SW 1271 (cell line): Measurements from ENCODE around the gene RPL3.
A peak's percentile ranks its signal among the peaks of the same experiment; 100 is the strongest.

Experiments
- DNase-seq, 2 experiments: peaks; one replicate each; lab custom pipeline; 2025; lab: John Stamatoyannopoulos, UW

Gene RPL3

DNA sequence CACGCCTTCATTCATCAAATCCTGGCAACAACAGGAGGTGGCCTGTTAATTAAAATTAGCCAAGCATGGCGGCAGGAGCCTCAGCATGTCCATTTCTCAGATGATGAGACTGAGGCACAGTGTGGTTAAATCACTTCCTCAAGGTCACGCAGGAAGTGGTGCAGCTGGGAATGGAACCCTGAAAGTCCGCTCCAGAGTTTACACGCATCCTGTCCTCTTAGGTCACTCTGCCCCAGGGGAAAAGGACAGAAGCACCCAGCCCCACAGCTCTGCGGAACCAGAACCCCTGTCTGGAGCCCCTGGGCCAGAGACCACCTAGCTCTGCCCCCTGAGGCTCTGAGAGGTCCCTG, 19.6 kb downstream of the RPL3 start:
- DNase-seq, result no peak

DNA sequence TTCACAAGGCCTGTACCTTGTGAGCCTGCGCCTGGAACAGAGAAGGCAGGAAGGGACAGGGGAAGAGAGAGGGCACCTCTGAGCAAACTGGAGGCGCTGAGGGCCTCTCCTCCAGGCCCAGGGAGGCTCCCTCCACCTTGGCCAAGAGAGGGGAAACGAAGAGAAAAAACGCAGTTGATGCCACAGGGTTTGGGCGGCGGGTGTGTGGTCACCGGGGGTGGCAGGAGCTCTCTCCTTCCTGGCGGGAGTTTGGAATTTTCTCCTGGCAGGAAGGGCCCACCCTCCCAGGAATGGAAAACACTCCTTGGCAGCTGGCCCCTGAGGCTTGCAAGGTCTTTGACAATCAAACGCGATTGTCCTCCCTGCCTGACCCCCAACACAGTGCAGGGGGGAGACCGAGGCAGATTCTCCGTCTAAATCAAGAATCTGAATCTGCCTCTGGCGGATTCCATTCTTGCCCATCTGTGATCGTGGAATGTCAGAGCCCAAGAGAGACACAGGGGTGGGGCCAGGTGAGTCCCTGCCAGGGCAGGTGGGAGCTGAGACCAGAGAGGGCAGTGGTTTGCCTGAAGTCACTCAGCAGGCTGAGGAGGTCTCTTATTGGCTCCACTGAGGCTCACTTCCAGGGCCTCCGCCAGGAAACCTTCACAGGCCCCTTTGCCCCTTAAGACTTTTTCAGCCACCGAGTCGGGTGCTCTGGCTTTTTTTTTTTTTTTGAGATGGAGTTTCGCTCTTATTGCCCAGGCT, 21.0 kb downstream of the RPL3 start:
- DNase-seq, result no peak

DNA sequence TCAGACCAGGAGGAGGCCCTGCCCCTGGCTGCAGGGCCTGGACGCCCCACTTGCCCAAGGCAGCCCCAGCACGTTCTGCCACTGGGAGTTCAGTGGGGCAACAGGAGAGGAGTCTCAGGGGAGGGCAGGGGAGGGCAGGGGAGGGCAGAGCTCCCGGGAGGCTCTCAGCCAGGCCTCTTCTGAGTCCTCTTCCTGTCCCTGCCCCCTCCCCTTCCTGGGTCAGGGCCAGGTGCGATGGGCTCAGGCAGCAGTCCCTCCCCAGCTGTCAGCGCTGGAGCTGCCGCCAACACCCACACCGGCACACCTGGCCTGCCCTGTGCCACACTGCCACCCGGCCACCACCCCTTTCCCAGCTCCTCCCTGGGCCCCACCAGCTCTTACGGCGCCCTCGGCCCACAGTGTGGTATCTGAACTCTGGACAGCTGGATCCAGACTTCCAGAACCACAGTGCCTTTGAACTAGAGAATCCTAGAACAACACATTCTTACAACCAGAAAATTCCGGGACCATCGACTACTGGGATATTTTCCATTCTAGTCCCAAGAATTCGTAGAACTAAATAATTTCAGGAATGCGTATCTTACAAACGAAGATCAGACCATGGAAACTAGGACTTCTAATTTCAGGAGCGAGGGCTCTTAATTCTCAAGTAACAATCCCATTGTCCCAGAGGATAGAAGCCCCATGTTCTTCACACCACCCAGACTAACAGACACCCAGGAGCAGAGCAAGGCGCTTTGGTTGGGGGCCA, 21.8 kb downstream of the RPL3 start:
- DNase-seq, result no peak

GRCh38 chr22:39296981-39297489, 22.4 kb downstream of the RPL3 start:
- DNase-seq, result no peak

DNA sequence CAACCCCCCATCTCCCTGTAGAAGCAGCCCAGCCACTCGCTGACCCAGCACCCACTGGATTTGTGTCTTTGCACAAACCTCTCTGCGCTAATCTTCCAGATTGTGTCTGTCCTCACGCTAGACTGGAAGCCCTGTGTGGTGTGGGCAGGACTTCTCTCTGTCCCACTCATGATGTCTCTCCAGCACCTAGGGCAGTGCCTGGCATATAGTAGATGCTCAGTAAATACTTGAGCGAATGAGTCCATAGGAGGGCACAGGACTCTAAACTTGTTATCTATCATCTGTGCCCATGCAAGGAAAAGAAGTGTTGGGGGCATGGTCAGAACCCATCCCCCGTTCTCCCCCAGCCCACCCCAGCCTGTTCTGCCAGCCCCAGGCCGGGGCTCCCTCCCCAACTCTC, 22.9 kb downstream of the RPL3 start:
- no peak for DNase-seq

- no peak for DNase-seq
These were observed 24.6 kb downstream of the RPL3 start for GRCh38 chr22:39294571-39295468.

DNA sequence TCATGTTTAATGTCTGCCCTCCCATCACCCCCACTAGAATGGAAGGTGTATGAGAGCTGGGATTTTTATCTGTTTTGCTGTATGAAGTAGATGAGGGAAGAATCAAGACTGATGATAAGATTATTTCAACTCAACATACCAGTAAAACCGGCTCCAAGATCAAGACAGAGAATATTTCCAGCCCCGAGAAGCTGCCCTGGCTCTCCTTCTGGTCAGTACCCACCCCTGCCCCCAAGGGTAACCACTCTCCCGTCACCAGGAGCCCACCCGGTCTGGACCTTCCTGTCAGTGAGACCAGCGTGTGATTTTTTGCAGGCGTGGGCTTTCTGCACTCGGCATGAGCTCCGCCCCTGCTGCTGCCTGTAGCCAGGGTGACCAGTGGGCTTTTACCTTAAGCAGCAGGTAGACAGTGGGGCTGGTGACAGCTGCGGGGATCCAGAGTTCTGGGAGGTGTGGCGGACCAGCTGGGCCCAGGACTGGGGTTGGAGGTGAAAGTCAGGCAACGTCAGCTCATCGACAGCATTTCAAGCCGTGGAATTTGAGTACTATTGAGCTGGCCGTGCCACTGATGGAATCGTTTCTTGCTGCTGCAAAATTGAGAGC, 25.6 kb downstream of the RPL3 start:
- DNase-seq, result no peak

GRCh38 chr22:39292561-39293074, 26.8 kb downstream of the RPL3 start:
- peak; percentile 45 to 86 for DNase-seq

- peak in 1 of 2 experiments; percentile 28 for DNase-seq
These were observed 27.4 kb downstream of the RPL3 start for GRCh38 chr22:39292031-39292462.

DNA sequence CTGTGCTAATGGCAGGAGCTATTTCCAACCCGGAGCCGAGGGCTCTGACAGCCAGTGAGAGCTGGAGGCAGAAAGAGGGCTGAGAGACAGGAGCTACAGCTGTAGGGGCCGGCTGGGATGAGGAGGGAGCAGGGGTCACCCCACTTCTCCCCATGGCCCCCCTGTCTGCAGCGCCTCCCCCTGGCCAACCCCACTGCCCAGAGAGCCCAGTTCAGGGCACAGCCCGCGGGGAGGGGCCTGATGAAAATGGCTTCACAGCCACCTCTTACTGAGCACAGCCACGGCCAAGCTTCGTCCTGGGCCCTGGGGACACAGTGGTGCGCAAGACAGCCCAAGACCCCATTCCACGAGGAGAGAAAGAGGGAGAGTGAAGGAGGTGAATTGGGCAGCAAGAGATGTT, 27.9 kb downstream of the RPL3 start:
- DNase-seq, result no peak

GRCh38 chr22:39290724-39291161, 28.7 kb downstream of the RPL3 start:
- DNase-seq, result no peak

DNA sequence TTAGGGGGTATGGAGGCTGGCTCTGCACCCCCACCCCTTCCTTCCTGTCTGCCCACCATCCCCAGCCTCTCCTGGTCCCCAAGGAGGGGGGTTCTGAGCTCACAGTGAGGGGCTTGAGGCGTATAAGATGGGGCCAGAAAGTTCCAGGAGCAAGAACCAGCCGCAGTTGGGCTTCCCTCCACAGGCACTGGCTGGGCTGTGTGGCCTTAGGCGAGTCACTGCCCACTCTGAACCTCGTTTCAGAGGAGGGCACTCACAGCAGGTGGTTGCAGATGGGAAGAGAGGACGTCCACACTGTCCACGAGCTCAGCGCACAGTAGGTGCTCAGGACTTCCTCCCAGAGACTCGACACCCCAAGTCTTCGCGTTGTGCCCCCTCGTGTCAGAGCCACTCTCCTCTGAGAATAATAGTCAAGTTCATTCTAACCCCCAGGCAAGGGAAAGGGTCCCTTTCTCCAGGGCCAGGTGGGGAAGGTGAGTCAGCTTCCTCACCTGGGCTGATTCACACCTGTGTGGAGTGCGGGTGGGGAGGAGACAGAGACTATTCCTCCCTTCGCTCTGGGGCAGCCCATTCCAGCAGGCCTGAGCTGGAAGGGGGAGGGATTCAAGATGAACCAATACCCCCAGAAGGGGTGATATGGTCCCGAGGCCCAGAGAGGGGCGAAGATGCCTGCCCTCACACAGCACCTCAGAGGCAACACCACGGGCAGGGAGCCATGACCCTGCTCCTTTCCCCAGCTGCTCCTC, 29.3 kb downstream of the RPL3 start:
- no peak for DNase-seq

GRCh38 chr22:39289533-39289932, 29.9 kb downstream of the RPL3 start:
- DNase-seq, result no peak

GRCh38 chr22:39288135-39288898, 31.1 kb downstream of the RPL3 start:
- no peak for DNase-seq

- DNase-seq, result no peak
These were observed 32.2 kb downstream of the RPL3 start for GRCh38 chr22:39287076-39287725.

DNA sequence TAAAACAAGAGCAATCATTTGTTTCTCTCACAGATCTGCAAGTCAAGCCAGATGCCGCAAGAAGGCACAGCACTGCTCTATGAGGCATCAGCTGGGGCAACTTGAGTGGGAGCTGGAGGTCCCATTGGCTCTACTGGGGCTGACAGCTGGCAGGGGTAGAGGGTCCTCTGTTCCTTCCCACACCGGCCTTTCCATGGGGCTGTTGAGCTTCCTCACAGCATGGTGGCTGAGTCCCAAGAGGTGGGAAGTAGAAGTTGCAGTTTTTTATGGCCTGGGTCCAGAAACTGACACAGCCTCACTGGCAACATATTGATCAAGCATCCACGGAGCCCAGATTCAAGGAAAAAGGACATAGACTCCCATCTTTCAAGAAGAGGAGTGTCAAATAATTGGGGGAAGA, 34.4 kb downstream of the RPL3 start:
- DNase-seq, result no peak

- no peak for DNase-seq
These were observed 35.1 kb downstream of the RPL3 start for GRCh38 chr22:39284142-39284980.

DNA sequence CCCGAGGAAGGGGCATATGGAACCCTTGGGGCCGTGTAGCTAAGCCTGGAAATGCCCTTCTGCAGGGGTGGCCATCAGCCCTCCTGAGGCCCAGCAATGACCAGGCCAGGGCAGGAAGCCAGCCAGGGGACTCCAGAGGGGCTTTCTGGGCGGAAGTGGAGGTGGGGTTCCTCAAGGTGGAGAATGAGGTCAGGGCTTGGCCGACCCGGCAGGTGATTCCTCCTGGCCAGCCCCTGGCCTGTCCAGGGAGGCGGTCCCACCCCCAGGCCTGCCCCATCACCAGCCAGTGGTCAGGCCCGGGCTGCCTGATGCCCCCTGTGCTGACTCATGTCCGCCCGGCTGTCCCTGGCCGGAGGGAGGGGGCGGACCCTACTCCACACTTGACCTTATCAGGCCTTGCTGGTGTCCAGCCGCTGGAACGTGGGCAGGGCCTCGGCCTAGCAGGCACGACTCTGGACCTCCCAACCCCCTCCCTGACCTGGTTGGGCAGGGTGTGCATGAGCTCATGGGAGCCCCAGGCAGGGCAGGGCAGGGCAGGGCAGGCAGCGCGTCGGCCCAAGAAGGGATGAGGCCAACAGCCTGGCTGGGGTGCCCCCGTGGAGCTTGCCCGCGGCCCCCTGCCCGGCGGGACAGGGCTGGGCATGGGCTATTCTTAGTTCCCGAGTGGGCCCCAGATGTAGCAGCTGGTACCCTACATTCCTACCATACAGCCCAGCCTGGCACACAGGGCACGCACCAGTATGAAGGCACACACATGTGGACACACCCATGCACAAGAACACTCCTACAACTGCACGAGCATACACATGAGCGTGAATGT, 35.9 kb downstream of the RPL3 start:
- peak in 1 of 2 experiments; percentile 19 for DNase-seq
